ENCODE results near the gene C1QL4. TPM values are rescaled to one million over a fixed set of nuclear protein-coding genes. Genes with fewer than 3 reads are reported as not detected.
A peak's percentile ranks its signal among the peaks of the same experiment; 100 is the strongest.

Gene C1QL4
- total and polyA plus RNA-seq, 9 of the 15 experiments (the other 6 are each of a cell fraction or from before 2014, with no cell fraction given), result 0.08 to 2.1 (median 0.31) TPM

DNA sequence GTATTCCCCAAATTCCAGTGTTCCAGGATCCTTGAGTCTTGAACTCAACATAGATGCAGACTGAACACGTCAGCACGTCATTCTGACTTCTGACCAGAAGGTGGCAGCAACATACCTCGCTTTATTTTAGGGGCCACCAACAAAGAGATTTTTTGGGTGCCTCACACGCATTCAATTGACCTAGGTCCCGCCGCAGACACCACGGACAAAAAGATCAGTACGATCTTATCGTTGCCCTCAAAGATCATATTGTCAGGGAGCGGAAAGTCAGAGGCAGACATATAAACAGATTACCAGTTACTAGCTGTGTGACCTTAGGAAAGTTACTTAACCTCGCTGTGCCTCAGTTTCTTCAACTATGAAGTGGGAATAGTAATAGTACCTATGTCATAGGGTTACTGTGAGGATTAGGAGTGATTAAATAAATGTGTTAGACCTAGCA, 48.6 kb downstream of the C1QL4 start (continued):
- TF ChIP-seq, protein P1, sequence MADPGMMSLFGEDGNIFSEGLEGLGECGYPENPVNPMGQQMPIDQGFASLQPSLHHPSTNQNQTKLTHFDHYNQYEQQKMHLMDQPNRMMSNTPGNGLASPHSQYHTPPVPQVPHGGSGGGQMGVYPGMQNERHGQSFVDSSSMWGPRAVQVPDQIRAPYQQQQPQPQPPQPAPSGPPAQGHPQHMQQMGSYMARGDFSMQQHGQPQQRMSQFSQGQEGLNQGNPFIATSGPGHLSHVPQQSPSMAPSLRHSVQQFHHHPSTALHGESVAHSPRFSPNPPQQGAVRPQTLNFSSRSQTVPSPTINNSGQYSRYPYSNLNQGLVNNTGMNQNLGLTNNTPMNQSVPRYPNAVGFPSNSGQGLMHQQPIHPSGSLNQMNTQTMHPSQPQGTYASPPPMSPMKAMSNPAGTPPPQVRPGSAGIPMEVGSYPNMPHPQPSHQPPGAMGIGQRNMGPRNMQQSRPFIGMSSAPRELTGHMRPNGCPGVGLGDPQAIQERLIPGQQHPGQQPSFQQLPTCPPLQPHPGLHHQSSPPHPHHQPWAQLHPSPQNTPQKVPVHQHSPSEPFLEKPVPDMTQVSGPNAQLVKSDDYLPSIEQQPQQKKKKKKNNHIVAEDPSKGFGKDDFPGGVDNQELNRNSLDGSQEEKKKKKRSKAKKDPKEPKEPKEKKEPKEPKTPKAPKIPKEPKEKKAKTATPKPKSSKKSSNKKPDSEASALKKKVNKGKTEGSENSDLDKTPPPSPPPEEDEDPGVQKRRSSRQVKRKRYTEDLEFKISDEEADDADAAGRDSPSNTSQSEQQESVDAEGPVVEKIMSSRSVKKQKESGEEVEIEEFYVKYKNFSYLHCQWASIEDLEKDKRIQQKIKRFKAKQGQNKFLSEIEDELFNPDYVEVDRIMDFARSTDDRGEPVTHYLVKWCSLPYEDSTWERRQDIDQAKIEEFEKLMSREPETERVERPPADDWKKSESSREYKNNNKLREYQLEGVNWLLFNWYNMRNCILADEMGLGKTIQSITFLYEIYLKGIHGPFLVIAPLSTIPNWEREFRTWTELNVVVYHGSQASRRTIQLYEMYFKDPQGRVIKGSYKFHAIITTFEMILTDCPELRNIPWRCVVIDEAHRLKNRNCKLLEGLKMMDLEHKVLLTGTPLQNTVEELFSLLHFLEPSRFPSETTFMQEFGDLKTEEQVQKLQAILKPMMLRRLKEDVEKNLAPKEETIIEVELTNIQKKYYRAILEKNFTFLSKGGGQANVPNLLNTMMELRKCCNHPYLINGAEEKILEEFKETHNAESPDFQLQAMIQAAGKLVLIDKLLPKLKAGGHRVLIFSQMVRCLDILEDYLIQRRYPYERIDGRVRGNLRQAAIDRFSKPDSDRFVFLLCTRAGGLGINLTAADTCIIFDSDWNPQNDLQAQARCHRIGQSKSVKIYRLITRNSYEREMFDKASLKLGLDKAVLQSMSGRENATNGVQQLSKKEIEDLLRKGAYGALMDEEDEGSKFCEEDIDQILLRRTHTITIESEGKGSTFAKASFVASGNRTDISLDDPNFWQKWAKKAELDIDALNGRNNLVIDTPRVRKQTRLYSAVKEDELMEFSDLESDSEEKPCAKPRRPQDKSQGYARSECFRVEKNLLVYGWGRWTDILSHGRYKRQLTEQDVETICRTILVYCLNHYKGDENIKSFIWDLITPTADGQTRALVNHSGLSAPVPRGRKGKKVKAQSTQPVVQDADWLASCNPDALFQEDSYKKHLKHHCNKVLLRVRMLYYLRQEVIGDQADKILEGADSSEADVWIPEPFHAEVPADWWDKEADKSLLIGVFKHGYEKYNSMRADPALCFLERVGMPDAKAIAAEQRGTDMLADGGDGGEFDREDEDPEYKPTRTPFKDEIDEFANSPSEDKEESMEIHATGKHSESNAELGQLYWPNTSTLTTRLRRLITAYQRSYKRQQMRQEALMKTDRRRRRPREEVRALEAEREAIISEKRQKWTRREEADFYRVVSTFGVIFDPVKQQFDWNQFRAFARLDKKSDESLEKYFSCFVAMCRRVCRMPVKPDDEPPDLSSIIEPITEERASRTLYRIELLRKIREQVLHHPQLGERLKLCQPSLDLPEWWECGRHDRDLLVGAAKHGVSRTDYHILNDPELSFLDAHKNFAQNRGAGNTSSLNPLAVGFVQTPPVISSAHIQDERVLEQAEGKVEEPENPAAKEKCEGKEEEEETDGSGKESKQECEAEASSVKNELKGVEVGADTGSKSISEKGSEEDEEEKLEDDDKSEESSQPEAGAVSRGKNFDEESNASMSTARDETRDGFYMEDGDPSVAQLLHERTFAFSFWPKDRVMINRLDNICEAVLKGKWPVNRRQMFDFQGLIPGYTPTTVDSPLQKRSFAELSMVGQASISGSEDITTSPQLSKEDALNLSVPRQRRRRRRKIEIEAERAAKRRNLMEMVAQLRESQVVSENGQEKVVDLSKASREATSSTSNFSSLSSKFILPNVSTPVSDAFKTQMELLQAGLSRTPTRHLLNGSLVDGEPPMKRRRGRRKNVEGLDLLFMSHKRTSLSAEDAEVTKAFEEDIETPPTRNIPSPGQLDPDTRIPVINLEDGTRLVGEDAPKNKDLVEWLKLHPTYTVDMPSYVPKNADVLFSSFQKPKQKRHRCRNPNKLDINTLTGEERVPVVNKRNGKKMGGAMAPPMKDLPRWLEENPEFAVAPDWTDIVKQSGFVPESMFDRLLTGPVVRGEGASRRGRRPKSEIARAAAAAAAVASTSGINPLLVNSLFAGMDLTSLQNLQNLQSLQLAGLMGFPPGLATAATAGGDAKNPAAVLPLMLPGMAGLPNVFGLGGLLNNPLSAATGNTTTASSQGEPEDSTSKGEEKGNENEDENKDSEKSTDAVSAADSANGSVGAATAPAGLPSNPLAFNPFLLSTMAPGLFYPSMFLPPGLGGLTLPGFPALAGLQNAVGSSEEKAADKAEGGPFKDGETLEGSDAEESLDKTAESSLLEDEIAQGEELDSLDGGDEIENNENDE (IDR thresholded peaks at IDR 0.05; ENCODE audit: low read depth, low read length), result no peak
- TF ChIP-seq, protein P2, sequence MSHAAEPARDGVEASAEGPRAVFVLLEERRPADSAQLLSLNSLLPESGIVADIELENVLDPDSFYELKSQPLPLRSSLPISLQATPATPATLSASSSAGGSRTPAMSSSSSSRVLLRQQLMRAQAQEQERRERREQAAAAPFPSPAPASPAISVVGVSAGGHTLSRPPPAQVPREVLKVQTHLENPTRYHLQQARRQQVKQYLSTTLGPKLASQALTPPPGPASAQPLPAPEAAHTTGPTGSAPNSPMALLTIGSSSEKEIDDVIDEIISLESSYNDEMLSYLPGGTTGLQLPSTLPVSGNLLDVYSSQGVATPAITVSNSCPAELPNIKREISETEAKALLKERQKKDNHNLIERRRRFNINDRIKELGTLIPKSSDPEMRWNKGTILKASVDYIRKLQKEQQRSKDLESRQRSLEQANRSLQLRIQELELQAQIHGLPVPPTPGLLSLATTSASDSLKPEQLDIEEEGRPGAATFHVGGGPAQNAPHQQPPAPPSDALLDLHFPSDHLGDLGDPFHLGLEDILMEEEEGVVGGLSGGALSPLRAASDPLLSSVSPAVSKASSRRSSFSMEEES (CRISPR knock-in tag; IDR thresholded peaks at IDR 0.05), result no peak
- no peak for TF ChIP-seq NR2C1 (IDR thresholded peaks at IDR 0.05)
- no peak for TF ChIP-seq NR2C1 (tag; IDR thresholded peaks at IDR 0.05)
- TF ChIP-seq PHB (CRISPR knock-in tag; IDR thresholded peaks at IDR 0.05), result no peak
- TF ChIP-seq, protein P3, sequence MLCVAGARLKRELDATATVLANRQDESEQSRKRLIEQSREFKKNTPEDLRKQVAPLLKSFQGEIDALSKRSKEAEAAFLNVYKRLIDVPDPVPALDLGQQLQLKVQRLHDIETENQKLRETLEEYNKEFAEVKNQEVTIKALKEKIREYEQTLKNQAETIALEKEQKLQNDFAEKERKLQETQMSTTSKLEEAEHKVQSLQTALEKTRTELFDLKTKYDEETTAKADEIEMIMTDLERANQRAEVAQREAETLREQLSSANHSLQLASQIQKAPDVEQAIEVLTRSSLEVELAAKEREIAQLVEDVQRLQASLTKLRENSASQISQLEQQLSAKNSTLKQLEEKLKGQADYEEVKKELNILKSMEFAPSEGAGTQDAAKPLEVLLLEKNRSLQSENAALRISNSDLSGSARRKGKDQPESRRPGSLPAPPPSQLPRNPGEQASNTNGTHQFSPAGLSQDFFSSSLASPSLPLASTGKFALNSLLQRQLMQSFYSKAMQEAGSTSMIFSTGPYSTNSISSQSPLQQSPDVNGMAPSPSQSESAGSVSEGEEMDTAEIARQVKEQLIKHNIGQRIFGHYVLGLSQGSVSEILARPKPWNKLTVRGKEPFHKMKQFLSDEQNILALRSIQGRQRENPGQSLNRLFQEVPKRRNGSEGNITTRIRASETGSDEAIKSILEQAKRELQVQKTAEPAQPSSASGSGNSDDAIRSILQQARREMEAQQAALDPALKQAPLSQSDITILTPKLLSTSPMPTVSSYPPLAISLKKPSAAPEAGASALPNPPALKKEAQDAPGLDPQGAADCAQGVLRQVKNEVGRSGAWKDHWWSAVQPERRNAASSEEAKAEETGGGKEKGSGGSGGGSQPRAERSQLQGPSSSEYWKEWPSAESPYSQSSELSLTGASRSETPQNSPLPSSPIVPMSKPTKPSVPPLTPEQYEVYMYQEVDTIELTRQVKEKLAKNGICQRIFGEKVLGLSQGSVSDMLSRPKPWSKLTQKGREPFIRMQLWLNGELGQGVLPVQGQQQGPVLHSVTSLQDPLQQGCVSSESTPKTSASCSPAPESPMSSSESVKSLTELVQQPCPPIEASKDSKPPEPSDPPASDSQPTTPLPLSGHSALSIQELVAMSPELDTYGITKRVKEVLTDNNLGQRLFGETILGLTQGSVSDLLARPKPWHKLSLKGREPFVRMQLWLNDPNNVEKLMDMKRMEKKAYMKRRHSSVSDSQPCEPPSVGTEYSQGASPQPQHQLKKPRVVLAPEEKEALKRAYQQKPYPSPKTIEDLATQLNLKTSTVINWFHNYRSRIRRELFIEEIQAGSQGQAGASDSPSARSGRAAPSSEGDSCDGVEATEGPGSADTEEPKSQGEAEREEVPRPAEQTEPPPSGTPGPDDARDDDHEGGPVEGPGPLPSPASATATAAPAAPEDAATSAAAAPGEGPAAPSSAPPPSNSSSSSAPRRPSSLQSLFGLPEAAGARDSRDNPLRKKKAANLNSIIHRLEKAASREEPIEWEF (CRISPR knock-in tag; IDR thresholded peaks at IDR 0.05), result no peak
- TF ChIP-seq ATF1 (CRISPR knock-in tag; IDR thresholded peaks at IDR 0.05), result peak; percentile 43; the same call in 1 of the 2 replicates
- peak; percentile 89 for TF ChIP-seq ATF1 (tag; IDR thresholded peaks at IDR 0.05)
- no peak for TF ChIP-seq PHB2 (IDR thresholded peaks at IDR 0.05; ENCODE audit: low read depth)
- TF ChIP-seq, protein P4, sequence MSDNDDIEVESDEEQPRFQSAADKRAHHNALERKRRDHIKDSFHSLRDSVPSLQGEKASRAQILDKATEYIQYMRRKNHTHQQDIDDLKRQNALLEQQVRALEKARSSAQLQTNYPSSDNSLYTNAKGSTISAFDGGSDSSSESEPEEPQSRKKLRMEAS (CRISPR knock-in tag; IDR thresholded peaks at IDR 0.05), result no peak
- no peak for TF ChIP-seq NONO (IDR thresholded peaks at IDR 0.05; ENCODE audit: low read depth in 2 of 2, low read length in 1 of 2)

All from K562 (cell line).